AG10803 (cell line): Measurements from ENCODE around the gene FBXO22.
A peak's percentile ranks its signal among the peaks of the same experiment; 100 is the strongest.

Experiments
- DNase-seq: peaks from one replicate; pipeline ENCODE4 v3.0.0; 2010; ENCODE audit warnings: low read depth
- H3K4me3 ChIP-seq: 2 replicates; pipeline ENCODE4 v1.5.1; 2011; ENCODE audit warnings: mild to moderate bottlenecking, low read length, control low read depth
- TF ChIP-seq, protein P1 (sequence below): conservative IDR thresholded peaks from 2 replicates; pipeline ENCODE4 v1.5.1; 2011; ENCODE audit warnings: mild to moderate bottlenecking, low read length, control low read depth, inconsistent platforms

The FBXO22 gene

GRCh38 chr15:75927601-75928000, 23.9 kb downstream of the FBXO22 start:
- TF ChIP-seq, protein P1, sequence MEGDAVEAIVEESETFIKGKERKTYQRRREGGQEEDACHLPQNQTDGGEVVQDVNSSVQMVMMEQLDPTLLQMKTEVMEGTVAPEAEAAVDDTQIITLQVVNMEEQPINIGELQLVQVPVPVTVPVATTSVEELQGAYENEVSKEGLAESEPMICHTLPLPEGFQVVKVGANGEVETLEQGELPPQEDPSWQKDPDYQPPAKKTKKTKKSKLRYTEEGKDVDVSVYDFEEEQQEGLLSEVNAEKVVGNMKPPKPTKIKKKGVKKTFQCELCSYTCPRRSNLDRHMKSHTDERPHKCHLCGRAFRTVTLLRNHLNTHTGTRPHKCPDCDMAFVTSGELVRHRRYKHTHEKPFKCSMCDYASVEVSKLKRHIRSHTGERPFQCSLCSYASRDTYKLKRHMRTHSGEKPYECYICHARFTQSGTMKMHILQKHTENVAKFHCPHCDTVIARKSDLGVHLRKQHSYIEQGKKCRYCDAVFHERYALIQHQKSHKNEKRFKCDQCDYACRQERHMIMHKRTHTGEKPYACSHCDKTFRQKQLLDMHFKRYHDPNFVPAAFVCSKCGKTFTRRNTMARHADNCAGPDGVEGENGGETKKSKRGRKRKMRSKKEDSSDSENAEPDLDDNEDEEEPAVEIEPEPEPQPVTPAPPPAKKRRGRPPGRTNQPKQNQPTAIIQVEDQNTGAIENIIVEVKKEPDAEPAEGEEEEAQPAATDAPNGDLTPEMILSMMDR = no peak
- no peak for DNase-seq

DNA sequence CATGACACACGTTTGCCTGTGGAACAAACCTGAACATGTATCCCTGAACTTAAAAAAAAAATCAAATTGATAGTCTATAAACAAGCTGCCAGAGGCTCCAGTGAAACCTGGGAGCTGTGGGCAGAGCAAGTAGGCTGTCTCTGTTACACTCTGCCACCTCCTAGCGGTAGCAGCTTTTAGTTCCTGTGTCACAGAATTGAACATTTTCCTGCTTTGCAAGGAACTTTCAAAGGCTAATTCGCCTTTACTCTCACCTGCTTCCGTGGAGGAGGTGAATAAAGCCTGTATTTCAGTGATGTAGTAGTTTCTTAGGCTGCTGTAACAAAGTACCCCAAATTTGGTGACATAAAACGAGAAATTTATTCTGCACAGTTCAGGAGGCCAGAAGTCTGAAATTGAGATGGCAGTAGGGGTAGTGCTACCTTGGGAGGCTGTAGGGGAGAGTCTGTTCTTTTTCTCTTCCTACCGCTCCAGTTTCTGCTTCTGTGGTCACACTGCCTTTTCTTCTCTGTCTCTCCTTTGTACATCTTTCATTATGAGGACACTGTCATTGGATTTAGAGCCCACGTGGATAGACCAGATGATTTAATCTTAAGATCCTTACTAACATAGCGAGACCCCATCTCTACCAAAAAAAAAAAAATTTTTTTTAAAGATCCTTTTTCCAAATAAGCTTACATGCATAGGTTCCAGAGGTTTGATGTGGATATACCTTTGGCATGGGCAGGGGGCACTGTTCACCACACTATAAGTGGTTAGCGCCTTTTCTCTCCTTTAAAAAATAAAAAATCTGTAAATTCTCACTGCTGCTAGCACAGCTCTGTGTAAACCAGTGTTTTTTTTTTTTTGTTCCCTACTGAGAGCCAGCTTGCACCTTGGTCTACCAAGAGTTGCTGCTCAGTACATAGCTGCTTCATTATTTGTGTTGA, 25.3 kb downstream of the FBXO22 start:
- no peak for DNase-seq
- TF ChIP-seq, protein P1 = peak; percentile 33

More at GRCh38 chr15:75927601-75928000, 23.9 kb downstream of the FBXO22 start:
- no peak overlapping the region for H3K4me3 ChIP-seq

GRCh38 chr15:75929799-75930565, 26.3 kb downstream of the FBXO22 start:
- no peak overlapping the region for H3K4me3 ChIP-seq
- DNase-seq = no peak
- TF ChIP-seq, protein P1 = no peak

More for the DNA sequence above, 25.3 kb downstream of the FBXO22 start:
- H3K4me3 ChIP-seq = no peak overlapping the region

- DNase-seq = no peak
- TF ChIP-seq, protein P1 = no peak
- H3K4me3 ChIP-seq = no peak overlapping the region
These were observed 27.2 kb downstream of the FBXO22 start for GRCh38 chr15:75930866-75931265.

- no peak overlapping the region for H3K4me3 ChIP-seq
- no peak for DNase-seq
- TF ChIP-seq, protein P1 = no peak
These were observed 38.8 kb downstream of the FBXO22 start for GRCh38 chr15:75942464-75942863.

DNA sequence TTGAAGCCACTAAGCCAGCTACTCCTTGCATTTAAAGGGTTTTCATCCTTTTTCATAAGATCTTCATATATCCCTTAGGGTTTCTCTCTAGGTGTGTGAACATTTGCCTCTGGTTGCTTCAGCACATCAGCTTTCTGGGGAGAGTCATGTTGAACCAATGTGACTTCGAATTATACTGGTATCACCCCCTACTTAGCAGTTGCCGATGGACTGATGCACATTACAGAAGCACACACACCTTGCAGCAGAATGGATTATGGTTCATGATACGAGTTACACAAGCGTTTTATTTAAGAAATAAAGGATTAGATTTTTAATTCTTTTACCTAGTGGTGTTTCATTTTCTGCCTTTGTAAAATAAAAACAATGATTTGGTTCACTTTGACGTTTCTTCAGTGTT, 39.6 kb downstream of the FBXO22 start:
- H3K4me3 ChIP-seq = no peak overlapping the region
- TF ChIP-seq, protein P1 = no peak
- DNase-seq = no peak
